SJCRH30 (cell line): ENCODE results near the gene RFWD3. TPM values are rescaled to one million over a fixed set of nuclear protein-coding genes. Genes with fewer than 3 reads are reported as not detected.

Experiments
- DNase-seq, 2 experiments: peaks; one replicate each; pipeline ENCODE4 v3.0.0-alpha.2; 2015 to 2020
- H3K27ac ChIP-seq: fragments of 250-450 bp; sonication (Bioruptor Pico); 2 replicates; pipeline ENCODE4 v1.5.1; 2020; ENCODE audit warnings: mild to moderate bottlenecking, moderate library complexity
- H3K27me3 ChIP-seq: fragments of 250-450 bp; sonication (Bioruptor Pico); 2 replicates; pipeline ENCODE4 v1.5.1; 2020; ENCODE audit warnings: mild to moderate bottlenecking, moderate library complexity
- H3K36me3 ChIP-seq: fragments of 250-450 bp; sonication (Bioruptor Pico); 2 replicates; pipeline ENCODE4 v1.5.1; 2020; ENCODE audit warnings: mild to moderate bottlenecking, moderate library complexity
- H3K4me1 ChIP-seq: fragments of 250-450 bp; sonication (Bioruptor Pico); 2 replicates; pipeline ENCODE4 v1.5.1; 2020; ENCODE audit warnings: mild to moderate bottlenecking, moderate library complexity
- H3K4me3 ChIP-seq: fragments of 250-450 bp; sonication (Bioruptor Pico); 2 replicates; pipeline ENCODE4 v1.5.1; 2020; ENCODE audit warnings: mild to moderate bottlenecking, moderate library complexity
- H3K9me3 ChIP-seq: fragments of 250-450 bp; sonication (Bioruptor Pico); replicated peaks from 2 replicates; pipeline ENCODE4 v1.5.1; 2020; ENCODE audit warnings: mild to moderate bottlenecking, moderate library complexity
- total RNA-seq: library from RNA; depleted of rRNA; stranded (reverse); fragments of >200 nt; shearing (Covaris generic); gene quantifications from 2 replicates; pipeline ENCODE4 v1.2.3, GENCODE V29; 2014

Gene RFWD3
- total RNA-seq, 1 experiment from 2014 or later = 42.2 TPM

GRCh38 chr16:74650966-74651567 lies 15.6 kb downstream of the RFWD3 start:
- H3K36me3 ChIP-seq = peaks cover 25% of the 10 kb centered on the region
- H3K27me3 ChIP-seq = no peaks in the 10 kb centered on the region
- DNase-seq = peak in 1 of 2 experiments; percentile 9
- H3K4me3 ChIP-seq = no peak overlapping the region
- H3K27ac ChIP-seq = no peak overlapping the region
- no peaks in the 10 kb centered on the region for H3K9me3 ChIP-seq
- no peaks in the 10 kb centered on the region for H3K4me1 ChIP-seq

DNA sequence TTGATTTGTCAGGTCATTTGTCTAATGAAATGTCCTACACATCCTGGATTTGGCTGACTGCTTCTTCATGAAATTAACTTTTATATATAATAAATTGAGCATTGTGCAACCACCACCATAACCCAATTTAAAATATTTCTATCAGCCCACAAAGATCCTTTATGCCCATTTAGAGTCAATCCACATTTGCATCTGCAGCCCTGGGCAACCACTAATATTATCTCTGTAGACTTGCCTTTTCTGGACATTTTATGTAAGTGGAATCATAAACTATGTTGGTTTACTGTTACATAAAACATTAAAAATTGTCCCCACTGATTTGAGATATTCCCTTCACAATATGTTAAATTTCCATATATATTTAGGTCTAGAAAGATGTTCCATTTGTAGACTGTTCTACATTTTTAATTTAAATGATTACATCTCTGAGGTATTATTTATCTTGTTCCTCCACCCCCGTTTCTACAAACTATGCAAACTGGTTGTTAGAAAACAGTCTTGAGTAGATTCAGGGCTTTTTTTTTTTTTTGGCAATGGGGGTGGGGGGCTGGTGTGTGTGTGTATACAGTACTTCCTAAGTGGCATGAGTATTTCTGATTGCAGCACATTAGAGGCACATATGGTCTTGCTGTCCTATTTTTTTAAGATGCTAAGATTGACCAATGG lies 16.7 kb downstream of the RFWD3 start:
- no peaks in the 10 kb centered on the region for H3K4me1 ChIP-seq
- H3K9me3 ChIP-seq = no peaks in the 10 kb centered on the region
- DNase-seq = no peak
- H3K36me3 ChIP-seq = peaks cover 29% of the 10 kb centered on the region
- H3K27me3 ChIP-seq = no peaks in the 10 kb centered on the region
- no peak overlapping the region for H3K4me3 ChIP-seq
- no peak overlapping the region for H3K27ac ChIP-seq

DNA sequence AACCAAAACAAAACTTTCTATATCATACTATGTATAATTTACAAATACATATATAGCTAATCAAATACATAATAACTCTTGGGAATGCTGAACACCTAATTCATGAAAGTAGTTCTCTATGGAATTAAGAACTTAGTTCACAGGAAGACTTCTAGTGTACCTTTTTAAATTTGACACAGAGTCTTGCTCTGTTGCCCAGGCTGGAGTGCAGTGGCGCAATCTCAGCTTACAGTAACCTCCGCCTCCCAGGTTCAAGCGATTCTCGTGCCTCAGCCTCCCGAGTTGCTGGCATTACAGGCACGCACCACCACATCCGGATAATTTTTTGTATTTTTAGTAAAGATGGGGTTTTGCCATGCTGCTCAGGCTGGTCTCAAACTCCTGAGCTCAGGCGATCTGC lies 24.7 kb downstream of the RFWD3 start:
- Histone ChIP-seq H3K4me1 (no peaks in the 10 kb centered on the region), H3K27ac (no peak overlapping the region), H3K4me3 (no peak overlapping the region), H3K27me3 (no peaks in the 10 kb centered on the region), H3K36me3 (peaks cover 42% of the 10 kb centered on the region), H3K9me3 (no peaks in the 10 kb centered on the region)
- DNase-seq = no peak

- peaks cover 33% of the 10 kb centered on the region for H3K36me3 ChIP-seq
- H3K27me3 ChIP-seq = no peaks in the 10 kb centered on the region
- no peak overlapping the region for H3K4me3 ChIP-seq
- no peak for DNase-seq
- no peaks in the 10 kb centered on the region for H3K9me3 ChIP-seq
- H3K27ac ChIP-seq = no peak overlapping the region
- H3K4me1 ChIP-seq = no peaks in the 10 kb centered on the region
Observed at GRCh38 chr16:74637742-74638453, 28.8 kb downstream of the RFWD3 start.

GRCh38 chr16:74635303-74635702 lies 31.4 kb downstream of the RFWD3 start:
- Histone ChIP-seq H3K36me3 (peaks cover 51% of the 10 kb centered on the region), H3K4me1 (no peaks in the 10 kb centered on the region)
- no peak for DNase-seq

DNA sequence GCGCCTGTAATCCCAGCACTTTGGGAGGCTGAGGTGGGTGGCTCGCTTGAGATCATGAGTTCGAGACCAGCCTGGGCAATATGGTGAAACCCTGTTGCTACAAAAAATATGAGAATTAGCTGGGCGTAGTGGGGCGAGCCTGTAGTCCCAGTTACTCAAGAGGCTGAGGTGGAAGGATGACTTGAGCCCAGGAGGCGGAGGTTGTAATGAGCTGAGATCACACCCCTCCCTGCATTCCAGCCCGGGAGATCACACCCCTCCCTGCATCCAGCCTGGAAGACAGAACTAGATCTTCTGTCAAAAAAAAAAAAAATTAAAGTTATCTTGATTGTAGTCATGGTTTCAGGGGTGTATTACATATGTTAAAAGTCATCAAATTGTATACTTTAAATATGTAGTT lies 33.0 kb downstream of the RFWD3 start:
- Histone ChIP-seq H3K4me3 (no peak overlapping the region), H3K36me3 (peaks cover 50% of the 10 kb centered on the region), H3K4me1 (no peaks in the 10 kb centered on the region), H3K27ac (no peak overlapping the region), H3K9me3 (no peaks in the 10 kb centered on the region), H3K27me3 (no peaks in the 10 kb centered on the region)
- no peak for DNase-seq

More at GRCh38 chr16:74635303-74635702, 31.4 kb downstream of the RFWD3 start:
- no peaks in the 10 kb centered on the region for H3K9me3 ChIP-seq
- no peak overlapping the region for H3K27ac ChIP-seq
- H3K4me3 ChIP-seq = no peak overlapping the region
- no peaks in the 10 kb centered on the region for H3K27me3 ChIP-seq

GRCh38 chr16:74627506-74628220 lies 39.0 kb downstream of the RFWD3 start:
- H3K27me3 ChIP-seq = no peaks in the 10 kb centered on the region
- DNase-seq = no peak
- no peaks in the 10 kb centered on the region for H3K4me1 ChIP-seq
- peaks cover 51% of the 10 kb centered on the region for H3K36me3 ChIP-seq
- no peaks in the 10 kb centered on the region for H3K9me3 ChIP-seq
- no peak overlapping the region for H3K27ac ChIP-seq
- H3K4me3 ChIP-seq = no peak overlapping the region

GRCh38 chr16:74626741-74627416 lies 39.8 kb downstream of the RFWD3 start:
- Histone ChIP-seq H3K9me3 (no peaks in the 10 kb centered on the region), H3K27ac (no peak overlapping the region), H3K4me3 (no peak overlapping the region), H3K36me3 (peaks cover 46% of the 10 kb centered on the region), H3K27me3 (no peaks in the 10 kb centered on the region), H3K4me1 (no peaks in the 10 kb centered on the region)
- DNase-seq = no peak

GRCh38 chr16:74625500-74626350 lies 41.0 kb downstream of the RFWD3 start:
- peaks cover 36% of the 10 kb centered on the region for H3K36me3 ChIP-seq

DNA sequence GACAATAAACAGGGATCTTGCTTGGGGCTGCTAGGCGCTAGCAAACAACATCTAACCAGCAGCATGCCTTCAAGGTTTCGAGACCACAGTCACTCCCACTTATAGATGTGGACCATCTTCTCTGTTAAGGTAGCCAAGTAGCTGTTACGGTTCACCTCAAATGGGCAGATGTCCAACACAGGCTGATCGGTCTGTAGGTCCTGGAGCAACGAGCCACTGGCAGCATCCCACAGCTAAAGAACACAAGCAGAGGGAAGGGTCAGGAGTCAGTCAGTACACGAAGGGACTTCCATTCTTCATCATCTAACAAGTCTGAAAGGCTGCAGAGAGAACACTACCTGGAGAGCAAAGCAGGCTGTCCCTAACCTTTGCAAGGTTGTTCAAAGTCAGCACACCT lies 42.8 kb downstream of the RFWD3 start:
- H3K4me1 ChIP-seq = no peaks in the 10 kb centered on the region
- no peak overlapping the region for H3K4me3 ChIP-seq
- no peak for DNase-seq
- peaks cover 27% of the 10 kb centered on the region for H3K36me3 ChIP-seq
- no peaks in the 10 kb centered on the region for H3K27me3 ChIP-seq
- no peak overlapping the region for H3K27ac ChIP-seq
- H3K9me3 ChIP-seq = no peaks in the 10 kb centered on the region

More at GRCh38 chr16:74625500-74626350, 41.0 kb downstream of the RFWD3 start:
- DNase-seq = no peak
- Histone ChIP-seq H3K4me1 (no peaks in the 10 kb centered on the region), H3K4me3 (no peak overlapping the region), H3K27me3 (no peaks in the 10 kb centered on the region), H3K9me3 (no peaks in the 10 kb centered on the region), H3K27ac (no peak overlapping the region)

DNA sequence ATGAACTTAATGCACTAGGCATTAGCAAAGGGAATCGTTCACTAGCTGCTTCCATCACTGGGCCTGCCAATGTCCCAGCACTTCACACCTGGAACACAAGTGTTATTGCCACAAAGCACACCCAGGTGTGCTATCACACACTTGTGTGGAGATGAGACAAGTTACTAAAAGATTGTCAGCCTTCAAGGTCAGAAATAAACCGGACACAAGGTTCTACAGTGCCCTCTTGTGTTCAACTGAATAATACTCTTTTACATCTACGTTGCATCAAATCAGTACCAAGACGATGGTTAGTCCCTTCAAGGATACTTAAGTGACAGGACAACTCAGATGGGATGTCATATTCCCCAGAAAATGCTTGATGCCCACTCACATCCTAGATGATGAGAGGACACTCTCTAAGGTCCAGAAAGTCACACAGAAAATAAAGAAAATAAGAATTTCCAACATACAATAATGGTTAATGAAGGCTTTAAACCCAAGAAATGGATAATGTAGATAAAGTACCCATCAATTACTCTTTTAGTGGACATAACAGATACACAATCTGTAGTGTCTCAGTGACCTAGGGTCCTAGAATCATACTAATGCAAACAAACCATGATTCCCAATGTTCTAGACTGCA lies 43.4 kb downstream of the RFWD3 start:
- H3K27me3 ChIP-seq = no peaks in the 10 kb centered on the region
- DNase-seq = peak in 1 of 2 experiments; percentile 34
- no peak overlapping the region for H3K27ac ChIP-seq
- H3K4me1 ChIP-seq = no peaks in the 10 kb centered on the region
- peaks cover 22% of the 10 kb centered on the region for H3K36me3 ChIP-seq
- no peaks in the 10 kb centered on the region for H3K9me3 ChIP-seq
- no peak overlapping the region for H3K4me3 ChIP-seq

DNA sequence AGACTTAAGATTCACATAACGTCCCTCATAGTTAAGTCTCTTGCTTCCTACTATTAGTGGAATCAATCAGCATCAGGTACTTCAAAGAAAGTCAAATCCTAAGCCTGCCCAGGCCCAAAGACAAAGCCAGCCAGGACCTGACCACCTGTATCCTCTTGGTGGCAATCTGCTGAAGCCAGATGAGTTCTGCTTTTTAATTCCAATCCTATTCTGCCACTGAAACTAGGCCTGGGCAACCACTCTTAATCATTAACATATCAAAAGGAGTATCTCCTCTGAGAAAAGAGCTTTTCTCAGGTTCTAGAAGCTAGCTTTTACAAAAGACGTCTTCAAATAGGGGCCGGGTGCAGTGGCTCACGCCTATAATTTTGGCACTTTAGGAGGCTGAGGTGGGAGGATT lies 44.7 kb downstream of the RFWD3 start:
- no peaks in the 10 kb centered on the region for H3K27me3 ChIP-seq
- H3K27ac ChIP-seq = no peak overlapping the region
- no peaks in the 10 kb centered on the region for H3K9me3 ChIP-seq
- H3K4me3 ChIP-seq = no peak overlapping the region
- DNase-seq = no peak
- no peaks in the 10 kb centered on the region for H3K4me1 ChIP-seq
- peaks cover 14% of the 10 kb centered on the region for H3K36me3 ChIP-seq

GRCh38 chr16:74617206-74617788 lies 49.4 kb downstream of the RFWD3 start:
- no peak overlapping the region for H3K27ac ChIP-seq
- no peaks in the 10 kb centered on the region for H3K36me3 ChIP-seq
- DNase-seq = no peak
- H3K4me3 ChIP-seq = no peak overlapping the region
- no peaks in the 10 kb centered on the region for H3K27me3 ChIP-seq
- no peaks in the 10 kb centered on the region for H3K9me3 ChIP-seq
- no peaks in the 10 kb centered on the region for H3K4me1 ChIP-seq
